GM19351 (cell line): Measurements from ENCODE around the gene KIF1A.
"Not testable (repeated sequence)": the region's sequence is repeated elsewhere in the genome, so short reads cannot be mapped to it uniquely, and the experiment has no call there.

Source experiments
- ATAC-seq: cut with Tn5 transposase; IDR thresholded peaks from one replicate; pipeline ENCODE4 v1.9.1; 2021; ENCODE audit warnings: mild to moderate bottlenecking, moderate library complexity; ENCODE audit not compliant: unreplicated experiment

The KIF1A gene

DNA sequence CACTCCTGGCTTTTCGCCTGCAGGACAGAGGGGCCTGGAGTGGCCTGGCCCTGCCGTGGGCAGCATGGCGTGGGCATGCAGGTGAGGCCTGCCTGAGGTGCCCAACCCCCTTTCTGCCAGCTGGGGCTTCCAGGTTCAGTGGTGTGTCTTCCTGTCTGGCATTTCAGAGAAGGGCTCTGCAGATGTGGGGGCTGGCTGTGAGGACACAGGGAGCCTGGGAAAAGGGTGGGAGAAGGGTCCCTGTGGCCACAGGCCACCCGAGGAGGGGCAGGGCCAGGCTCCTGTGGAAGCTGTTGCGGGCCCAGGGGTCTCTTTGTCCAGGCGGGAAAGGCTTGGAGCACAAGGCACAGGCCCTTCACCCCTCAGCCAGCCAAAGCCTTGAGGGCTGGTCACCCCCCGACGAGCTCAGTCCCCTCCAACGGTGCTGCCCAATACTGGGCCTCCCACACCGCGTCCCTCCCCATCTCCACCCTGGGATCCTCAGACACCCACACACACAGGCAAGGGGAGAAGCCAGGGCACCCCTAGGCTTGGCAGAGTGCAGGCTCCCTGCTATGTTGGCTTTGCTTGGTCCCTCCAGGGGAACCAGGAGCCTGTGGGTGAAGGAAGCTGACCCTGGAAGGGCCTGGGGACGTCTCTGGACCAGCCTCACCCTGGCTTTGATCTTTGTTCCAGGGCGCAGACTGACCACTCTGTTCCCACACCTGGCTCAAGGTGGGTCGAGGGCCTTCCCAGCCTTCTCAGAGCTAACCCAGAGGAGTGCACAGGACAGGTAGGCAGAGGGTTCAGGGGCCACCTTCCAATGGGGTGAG lies 132.1 kb downstream of the KIF1A start:
- ATAC-seq = no peak

DNA sequence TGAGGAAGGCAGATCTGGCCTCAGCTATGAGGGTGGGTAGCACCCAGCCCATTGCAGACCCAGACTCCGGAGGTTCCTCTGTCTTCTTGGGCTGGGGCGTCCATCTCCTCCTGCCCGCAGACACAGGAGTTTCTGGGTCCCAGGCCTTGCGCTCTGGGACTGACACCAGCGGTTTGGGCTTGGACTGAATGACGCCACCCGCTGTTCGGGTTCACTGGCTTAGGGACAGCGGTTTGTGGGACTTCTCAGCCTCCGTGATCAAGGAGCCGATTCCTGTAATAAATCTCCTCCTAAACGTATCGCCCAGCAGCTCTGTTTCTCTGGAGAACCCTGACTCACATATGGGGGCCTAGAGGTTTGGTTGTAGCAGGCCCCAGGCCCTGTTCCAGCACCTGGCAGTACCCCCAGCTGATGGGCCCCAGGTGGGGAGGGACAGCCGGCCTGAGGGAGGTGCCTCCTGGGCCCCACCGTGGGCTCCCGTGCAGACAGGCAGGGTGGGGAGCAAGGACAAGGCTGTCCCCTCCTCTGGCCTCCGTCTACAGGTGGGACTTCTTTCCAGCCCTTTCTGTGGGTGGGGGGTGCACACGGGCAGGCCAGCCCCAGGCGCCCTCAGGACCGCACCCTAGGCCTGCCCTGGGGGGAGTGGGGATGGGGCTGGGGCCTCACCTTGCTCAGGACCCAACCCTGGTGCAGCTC lies 132.8 kb downstream of the KIF1A start:
- no peak for ATAC-seq

DNA sequence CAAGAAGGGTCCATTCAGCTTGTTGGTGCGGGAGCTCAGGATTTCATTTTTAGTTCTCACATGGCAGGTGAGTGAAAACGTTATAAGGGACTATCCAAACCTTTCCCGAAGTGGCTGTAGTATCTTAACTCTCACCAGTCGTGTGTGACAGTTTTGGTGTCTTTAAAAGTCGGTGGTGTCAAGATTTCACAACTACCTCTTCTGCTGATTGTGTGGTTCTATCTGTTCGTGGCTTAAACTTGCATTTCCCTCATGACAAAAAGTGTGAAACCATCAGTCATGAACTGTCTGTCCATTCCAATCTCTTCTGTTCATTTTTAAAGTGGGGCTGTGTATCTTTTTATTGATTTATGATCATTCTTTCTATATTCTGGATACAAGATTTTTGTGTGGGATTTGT lies 133.6 kb downstream of the KIF1A start:
- ATAC-seq = no peak

DNA sequence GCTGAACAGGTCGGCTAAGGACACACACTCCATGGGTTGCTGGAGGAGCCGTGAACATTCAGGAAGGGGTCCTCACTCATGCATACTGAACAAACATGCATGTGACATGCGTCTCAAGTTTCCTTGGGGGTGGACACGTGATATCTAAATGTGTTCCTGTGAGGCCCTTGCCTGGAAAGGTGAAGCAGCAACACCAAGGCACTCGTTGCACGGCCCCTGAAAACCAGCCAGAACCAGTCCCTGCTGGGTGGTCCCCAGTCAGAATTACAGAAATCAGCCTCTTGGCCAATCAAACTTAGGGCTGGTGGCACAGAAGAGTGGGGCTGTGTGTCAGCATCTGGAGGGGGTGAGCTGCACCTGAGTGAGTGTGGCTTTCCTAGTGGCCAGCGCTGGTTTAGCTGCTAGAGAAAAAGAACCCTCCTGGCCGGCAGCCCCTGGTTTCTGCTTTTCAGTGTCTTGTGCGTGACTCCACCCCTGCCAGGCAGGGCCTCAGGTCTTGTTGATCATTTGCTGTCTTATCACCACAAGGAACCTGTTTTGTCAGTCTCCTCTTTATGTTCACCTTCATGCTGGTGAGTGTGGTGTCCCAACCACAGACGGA lies 134.1 kb downstream of the KIF1A start:
- ATAC-seq = no peak

DNA sequence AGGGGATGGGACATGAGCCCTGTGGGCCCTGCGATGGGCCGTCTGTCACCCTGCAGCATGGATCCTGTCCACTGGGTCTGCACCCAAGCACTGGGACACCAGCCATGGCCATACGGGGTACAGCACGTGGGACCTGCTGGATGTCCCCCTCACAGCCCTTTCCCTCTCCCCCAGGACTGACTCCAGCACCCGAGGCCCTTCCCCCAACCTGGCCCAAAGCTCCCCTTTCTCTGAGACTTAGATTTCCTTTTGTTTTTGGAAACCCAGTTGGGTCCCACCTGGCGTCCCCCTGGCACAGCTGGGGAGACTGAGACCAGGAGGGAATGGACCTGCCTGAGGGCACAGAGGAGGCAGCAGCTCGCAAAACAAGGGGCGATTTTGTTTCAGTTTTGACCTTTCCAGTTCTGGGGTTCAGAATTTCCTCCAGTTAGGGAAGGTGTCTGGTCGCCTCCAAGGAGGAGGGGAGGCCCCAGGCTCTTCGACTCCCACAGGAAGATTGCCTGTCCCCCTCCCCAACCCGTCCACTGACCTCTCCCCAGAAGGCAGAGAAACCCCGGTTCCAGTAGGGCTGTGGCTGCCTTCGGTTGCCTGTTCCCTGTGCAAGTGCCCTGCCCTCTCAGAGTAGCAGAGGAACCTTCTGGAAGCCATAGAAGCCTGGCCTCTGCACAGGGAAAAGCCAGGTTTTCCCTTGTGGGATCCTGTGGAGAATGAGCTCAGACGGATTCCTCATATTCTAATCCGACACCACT lies 135.9 kb downstream of the KIF1A start:
- not testable (repeated sequence) for ATAC-seq

DNA sequence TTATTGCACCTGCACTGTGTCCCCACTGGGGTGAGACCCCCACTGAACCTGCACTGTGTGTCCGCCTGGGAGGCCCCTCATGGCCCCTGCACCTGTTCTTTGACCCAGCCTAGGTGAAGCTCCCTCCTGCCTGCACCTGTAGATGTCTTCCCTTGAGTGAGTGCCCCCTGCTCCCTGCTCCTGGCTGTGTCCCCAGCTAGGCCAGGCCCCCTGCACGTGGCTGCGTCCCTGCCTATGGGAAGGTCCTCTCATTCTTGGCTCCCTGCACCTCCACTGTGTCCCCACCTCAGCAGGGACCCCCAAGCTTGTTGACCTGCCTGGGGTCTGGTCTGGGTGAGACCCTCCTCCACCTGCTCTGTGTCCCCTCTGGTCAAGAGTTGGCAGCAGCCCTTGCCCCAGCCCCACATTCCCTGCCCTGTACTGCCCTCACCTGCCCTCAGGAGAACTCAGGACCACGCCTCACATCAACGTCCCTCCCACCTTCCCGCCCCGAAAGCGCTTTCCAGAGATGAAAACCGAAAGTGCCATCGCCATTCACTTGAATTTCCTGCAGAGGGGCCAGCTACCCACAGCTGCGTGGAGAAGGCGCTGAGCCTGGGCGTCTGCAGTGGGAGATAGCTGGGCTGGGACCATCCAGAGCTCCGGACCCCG lies 136.6 kb downstream of the KIF1A start:
- ATAC-seq = not testable (repeated sequence)

DNA sequence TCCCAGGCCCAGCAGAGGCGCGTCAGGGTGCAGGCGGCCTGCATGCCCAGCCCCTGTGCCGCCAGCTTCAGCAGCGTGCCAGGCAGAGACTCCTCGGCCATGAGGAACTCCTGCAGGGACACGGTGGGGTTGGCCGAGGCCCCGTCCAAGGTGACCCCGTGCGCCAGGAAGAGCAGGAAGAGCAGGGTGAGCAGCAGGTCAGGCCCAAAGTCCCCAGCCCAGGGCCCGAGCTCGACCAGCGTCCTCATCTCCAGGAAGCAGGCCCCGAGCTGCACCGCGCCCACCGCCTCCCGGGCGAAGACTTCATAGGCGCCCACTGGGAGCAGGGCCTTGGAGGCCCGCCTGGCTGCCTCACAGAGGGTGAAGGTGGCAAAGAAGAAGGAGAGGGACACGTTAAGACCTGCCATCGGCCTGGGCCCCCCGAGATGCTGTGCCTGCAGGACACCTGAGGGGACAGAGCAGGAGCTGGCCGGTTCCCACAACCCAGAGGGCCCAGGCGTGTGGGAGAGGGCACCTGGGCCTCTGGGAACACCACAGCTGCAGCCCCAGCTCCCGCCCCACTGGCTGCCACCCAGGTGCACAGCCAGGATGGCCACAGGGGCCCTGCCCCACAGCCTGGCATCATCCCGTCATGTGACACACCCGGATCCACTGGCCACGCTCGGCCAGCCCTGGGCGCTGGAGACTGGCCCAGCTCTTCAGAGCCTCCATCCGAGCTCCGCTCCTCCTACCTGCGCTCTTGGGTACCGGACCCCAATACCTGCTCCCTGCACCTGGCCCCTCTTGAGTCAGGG lies 137.4 kb downstream of the KIF1A start, which contains the start of gene AQP12B:
AQP12B (minus strand) TSS at position 455 of the 794 bp plus-strand sequence; CDS start at position 407, 48 bp downstream.
- ATAC-seq = not testable (repeated sequence)

DNA sequence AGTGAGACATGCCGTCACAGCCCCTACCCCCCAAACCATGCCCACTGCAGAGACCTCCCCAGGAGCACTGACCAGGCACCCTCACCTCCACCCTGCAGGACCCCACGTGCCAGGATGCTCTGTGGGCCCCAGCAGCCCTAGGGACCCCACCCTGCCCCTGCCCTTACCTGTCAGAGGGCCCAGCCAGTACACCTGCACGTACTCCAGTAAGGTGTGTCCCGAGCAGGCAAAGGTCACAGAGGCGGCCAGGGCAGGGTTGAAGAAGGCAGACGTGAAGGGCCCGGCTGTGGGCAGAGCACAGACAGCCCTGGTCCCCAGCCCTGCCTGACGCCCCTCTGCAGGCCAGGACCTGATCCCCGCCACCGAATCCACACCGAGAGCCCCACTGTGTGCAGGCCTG lies 139.8 kb downstream of the KIF1A start:
- ATAC-seq = not testable (repeated sequence)

DNA sequence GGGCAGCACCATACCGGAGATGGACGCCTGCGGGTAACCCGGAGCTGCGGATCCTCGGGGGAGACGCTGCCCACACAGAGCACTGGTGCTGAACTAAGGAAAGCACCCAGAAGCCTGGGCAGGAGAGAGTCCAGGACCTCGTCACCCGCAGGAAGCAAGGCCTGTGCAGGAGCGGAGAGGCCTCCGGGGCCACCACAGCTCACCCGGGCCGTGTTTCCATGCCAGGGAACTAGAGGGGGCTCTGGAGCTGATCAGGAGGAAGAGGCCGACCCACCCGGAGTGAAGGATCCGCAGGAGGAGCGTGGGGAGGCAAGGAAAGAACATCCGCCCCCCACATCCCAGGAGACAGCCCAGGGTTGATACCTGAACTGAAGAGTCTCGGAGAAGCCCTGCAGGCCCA lies 141.1 kb downstream of the KIF1A start:
- ATAC-seq = not testable (repeated sequence)

DNA sequence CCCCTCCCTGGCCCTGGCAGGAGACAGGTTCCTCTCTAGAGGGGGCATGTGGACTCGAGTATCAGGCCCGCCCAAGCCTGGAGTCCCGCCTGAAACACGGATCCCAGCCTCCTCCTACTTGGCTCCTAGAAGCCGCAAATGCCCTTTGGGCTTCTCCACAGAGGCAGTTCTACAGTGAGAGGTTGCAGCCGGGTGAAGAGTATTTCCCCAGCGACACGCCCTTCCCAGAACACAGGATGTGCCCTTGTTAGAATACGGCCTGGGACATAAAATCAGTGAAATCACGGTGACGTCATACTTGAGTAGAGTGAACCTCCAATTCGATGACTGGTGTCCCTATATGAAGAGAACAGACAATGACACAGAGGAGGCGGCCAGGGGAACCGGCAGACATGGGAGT lies 142.0 kb downstream of the KIF1A start:
- not testable (repeated sequence) for ATAC-seq

DNA sequence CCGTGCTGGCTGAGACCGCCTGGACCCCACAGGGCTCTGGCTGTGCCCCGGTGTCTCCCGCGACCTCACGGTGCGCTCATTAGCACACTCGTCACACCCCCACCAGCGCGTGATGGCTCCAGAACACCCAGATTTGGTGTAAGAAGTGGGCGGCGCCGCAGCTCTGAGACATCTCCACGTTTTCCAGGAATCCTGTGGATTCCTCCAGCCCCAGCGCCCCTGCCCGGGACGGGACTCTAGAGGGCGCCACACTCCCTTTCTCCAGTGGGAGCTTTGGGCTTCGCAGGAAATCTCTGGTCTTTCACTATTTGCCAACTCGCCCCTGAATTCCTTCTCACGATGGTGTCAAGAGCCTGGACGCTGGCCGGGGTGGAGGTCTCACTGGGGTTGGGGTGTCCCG lies 144.7 kb downstream of the KIF1A start:
- ATAC-seq = not testable (repeated sequence)

DNA sequence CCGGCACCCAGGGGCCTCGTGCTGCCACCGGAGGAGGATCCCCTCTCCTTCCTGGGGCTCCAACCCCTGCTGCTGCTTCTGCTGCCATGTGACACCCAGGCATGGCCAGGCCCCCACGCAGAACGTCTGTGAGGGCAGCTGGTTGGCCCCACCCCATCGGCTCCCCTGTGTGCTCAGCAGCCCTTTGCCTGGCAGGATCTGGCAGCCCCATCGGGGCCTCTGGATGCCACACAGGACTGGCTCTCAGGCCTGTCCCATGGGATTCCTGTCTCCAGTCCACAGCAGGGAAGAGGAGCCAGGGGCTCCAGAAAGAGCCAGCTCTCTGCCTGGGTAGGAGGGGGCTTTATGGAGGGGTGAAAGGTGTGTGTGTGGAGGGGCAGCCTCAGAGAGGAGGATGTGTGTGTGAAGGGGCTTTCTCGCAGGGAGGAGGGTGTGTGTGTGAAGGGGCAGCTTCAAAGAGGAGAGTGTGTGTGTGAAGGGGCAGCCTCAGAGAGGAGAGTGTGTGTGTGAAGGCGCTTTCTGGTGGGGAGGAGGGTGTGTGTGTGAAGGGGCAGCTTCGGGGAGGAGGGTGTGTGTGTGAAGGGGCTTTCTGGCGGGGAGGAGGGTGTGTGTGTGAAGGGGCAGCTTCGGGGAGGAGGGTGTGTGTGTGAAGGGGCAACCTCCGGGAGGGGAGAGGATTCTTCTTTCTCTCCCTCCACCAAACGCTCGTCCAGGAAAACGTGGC lies 145.4 kb downstream of the KIF1A start:
- not testable (repeated sequence) for ATAC-seq

DNA sequence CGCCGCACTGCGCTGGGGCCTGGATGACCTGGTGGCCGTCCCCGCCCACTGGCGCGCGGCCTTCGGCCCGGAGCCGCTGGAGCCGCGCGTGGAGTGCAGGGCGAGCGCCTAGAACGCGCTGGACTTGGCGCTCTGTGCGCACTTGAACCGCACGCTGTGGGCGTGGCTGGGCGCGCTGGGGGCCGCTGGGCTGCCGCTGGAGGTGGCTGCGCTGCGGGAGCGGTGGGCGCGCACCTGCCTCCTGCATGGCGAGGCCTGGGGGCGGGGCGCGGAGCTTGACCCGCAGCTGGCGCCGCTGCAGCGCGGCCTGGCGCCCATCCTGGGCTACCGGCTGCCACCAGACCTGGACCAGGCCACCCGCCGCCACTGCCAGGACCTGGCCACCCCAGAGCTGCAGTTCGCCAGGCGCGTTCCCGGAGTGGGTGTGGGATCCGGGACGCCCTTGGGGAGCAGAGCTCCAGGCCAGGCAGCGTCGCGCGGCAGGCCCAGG lies 147.3 kb downstream of the KIF1A start:
- ATAC-seq = no peak

DNA sequence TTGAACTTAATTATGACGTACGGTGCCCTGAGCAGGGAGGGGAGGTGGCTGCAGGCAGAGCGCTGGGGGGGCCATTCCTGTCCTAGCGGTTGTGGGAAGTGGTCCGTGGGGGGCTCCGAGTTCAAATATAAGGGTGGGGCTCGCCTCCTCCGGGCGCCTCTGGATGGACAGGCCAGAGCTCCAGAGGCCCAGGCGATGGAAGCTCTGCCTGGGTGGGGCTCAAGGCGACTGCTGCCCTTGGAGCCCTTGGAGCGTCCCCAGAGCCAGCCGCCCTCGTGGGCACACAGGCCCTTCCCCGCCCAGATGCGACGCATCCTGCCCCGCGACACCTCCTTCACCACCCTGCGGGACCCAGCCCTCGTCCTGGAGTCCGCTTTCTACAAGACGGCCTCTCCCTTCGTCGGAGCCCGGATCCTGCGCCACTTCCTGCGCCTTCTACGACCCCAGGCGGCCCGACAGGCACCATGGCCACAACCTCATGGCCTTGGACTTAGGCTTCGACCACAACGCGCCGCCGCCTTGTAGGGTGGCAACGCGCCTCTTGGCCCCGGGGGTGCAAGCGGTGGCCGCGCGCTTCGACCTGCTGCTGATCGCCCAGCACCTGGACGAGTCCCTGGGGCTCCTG lies 147.8 kb downstream of the KIF1A start:
- ATAC-seq = no peak

DNA sequence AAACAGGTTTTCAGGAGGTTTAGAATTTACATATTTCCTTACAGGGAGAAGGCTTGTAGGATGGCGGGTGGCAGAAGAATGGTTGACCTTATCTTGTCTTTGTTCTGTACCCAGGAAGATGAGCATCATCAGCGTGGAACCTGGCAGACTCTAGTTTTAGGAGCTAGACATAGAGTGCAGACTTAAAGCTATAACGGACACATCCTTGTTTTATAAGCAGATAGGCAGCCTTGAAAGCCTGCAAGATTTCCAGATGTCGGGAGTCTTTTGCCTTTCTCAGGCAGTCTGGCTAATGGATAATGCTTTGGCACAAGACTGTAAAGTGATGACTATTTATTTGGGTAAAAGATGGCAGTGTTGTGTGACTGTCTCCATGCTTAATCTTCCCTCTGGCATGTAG lies 149.1 kb downstream of the KIF1A start:
- ATAC-seq = no peak

DNA sequence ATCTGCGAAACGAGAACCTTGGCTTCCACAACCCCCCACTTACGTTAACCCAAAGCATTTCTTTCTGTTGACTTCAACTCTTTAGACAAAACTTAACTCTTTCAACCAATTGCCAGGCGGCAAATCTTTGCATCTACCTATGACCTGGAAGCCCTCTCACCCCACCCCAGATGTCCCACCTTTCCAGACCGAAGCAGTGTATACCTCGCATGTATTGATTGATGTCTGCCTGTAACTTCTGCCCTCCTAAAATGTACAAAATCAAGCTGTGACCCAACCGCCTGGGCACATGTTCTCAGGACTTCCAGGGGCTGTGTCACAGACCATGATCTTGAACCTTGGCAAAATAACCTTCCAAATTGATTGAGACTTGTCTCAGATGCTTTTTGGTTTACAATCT lies 149.6 kb downstream of the KIF1A start:
- no peak for ATAC-seq

DNA sequence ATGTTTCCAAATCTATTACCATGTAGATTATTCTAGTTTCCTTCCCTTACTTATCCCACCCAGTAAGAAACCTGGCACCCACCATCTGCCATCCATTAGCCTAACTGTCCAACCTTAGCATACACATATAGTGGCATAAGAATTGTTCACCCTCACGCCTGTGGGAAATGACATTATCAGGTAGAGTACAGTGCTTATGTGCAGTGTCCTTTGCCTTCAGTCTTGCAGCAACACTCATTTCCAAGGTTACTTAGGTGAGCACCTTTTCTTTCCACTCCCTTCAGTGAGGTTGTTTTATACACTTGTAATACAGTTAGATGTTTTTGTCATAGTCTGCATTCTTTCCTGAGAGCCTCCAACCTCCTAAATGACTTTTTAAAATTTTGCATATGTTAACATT lies 155.4 kb downstream of the KIF1A start:
- no peak for ATAC-seq
